DND-41 (cell line): ENCODE results near the gene PTMA.

Source experiments
- EZH2 ChIP-seq: IDR thresholded peaks from 3 replicates; pipeline ENCODE4 v1.6.1; 2012; ENCODE audit warnings: borderline replicate concordance, low read depth, mild to moderate bottlenecking, moderate library complexity, low read length, inconsistent platforms; ENCODE audit not compliant: severe bottlenecking
- TF ChIP-seq, protein P1 (sequence below): IDR thresholded peaks from 2 replicates; pipeline ENCODE4 v1.5.1; 2012; ENCODE audit warnings: borderline replicate concordance, low read length, moderate library complexity, mild to moderate bottlenecking; ENCODE audit not compliant: poor library complexity, severe bottlenecking; ENCODE audit errors: extremely low read depth

DNA sequence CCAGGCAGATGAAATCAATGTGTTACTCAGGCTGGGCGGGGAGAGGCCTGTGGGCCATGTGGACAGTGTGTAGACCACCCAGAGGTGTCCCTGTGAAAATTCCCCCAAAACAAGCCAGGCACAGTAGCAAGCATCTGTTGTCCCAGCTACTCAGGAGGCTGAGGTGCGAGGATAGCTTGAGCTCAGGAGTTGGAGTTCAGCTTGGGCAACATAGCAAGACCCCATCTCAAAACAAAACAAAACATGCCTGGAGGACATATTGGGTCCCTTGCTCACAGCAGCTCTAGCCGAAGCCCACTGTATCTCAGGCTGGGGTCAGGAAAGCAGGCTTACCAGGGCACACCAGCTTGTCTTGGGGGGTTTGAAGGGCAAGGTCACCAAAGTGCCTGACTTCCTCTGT lies 4.3 kb upstream of the PTMA start:
- TF ChIP-seq EZH2: no peak
- TF ChIP-seq, protein P1, sequence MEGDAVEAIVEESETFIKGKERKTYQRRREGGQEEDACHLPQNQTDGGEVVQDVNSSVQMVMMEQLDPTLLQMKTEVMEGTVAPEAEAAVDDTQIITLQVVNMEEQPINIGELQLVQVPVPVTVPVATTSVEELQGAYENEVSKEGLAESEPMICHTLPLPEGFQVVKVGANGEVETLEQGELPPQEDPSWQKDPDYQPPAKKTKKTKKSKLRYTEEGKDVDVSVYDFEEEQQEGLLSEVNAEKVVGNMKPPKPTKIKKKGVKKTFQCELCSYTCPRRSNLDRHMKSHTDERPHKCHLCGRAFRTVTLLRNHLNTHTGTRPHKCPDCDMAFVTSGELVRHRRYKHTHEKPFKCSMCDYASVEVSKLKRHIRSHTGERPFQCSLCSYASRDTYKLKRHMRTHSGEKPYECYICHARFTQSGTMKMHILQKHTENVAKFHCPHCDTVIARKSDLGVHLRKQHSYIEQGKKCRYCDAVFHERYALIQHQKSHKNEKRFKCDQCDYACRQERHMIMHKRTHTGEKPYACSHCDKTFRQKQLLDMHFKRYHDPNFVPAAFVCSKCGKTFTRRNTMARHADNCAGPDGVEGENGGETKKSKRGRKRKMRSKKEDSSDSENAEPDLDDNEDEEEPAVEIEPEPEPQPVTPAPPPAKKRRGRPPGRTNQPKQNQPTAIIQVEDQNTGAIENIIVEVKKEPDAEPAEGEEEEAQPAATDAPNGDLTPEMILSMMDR: no peak
